RPMI8226 (cell line): ENCODE measurements around the gene FAM177B.
A peak's percentile ranks its signal among the peaks of the same experiment; 100 is the strongest.

ENCODE experiments used
- DNase-seq: peaks from one replicate; pipeline ENCODE4 v3.0.0-alpha.2; 2015

FAM177B gene

GRCh38 chr1:222736972-222737371 is at the start of gene FAM177B:
Gene FAM177B (plus strand): TSS chr1:222737202. CDS start chr1:222746546, 9,344 bp downstream.
- DNase-seq: no peak

- DNase-seq: no peak
Measured at GRCh38 chr1:222691016-222691415, 46.0 kb upstream of the FAM177B start.

GRCh38 chr1:222694927-222695326 is 42.1 kb upstream of the FAM177B start:
- no peak for DNase-seq

GRCh38 chr1:222696741-222697140 is 40.3 kb upstream of the FAM177B start:
- DNase-seq: no peak

GRCh38 chr1:222697203-222697602 is 39.8 kb upstream of the FAM177B start:
- no peak for DNase-seq

- no peak for DNase-seq
Measured at GRCh38 chr1:222697826-222698225, 39.2 kb upstream of the FAM177B start.

- no peak for DNase-seq
Measured at GRCh38 chr1:222702210-222702609, 34.8 kb upstream of the FAM177B start.

- no peak for DNase-seq
Measured at GRCh38 chr1:222704260-222704659, 32.7 kb upstream of the FAM177B start.

GRCh38 chr1:222706815-222707214 is 30.2 kb upstream of the FAM177B start:
- no peak for DNase-seq

- DNase-seq: no peak
Measured at GRCh38 chr1:222709700-222710153, 27.3 kb upstream of the FAM177B start.

- peak; percentile 76 for DNase-seq
Measured at GRCh38 chr1:222711319-222712252, 25.4 kb upstream of the FAM177B start.

GRCh38 chr1:222712253-222713090 is 24.5 kb upstream of the FAM177B start, which contains the start of the genes AIDA and BROX:
Gene AIDA (minus strand): TSS chr1:222712491. CDS start chr1:222712317, 174 bp downstream.
Gene BROX (plus strand): TSS chr1:222712564. CDS start chr1:222715700, 3,136 bp downstream.
- peak; percentile 94 for DNase-seq

- peak; percentile 97 for DNase-seq
Measured at GRCh38 chr1:222713091-222713961, 23.7 kb upstream of the FAM177B start.

GRCh38 chr1:222716393-222716792 is 20.6 kb upstream of the FAM177B start:
- DNase-seq: no peak

- DNase-seq: no peak
Measured at GRCh38 chr1:222728746-222729145, 8.3 kb upstream of the FAM177B start.

- DNase-seq: no peak
Measured at GRCh38 chr1:222730866-222731265, 6.1 kb upstream of the FAM177B start.

GRCh38 chr1:222732216-222733159 is 4.5 kb upstream of the FAM177B start:
- peak; percentile 75 for DNase-seq

GRCh38 chr1:222734740-222735139 is 2.3 kb upstream of the FAM177B start:
- DNase-seq: no peak

GRCh38 chr1:222736470-222736869 is 532 bp upstream of the FAM177B start:
- no peak for DNase-seq

GRCh38 chr1:222739465-222739864 is 2.5 kb downstream of the FAM177B start:
- no peak for DNase-seq

- no peak for DNase-seq
Measured at GRCh38 chr1:222739929-222740328, 2.9 kb downstream of the FAM177B start.
